ENCODE data around the gene RABL6. TPM values are rescaled to one million over a fixed set of nuclear protein-coding genes. Genes with fewer than 3 reads are reported as not detected.
"Not testable (repeated sequence)": the region's sequence is repeated elsewhere in the genome, so short reads cannot be mapped to it uniquely, and the experiment has no call there.

The RABL6 gene
- polyA plus RNA-seq, 1 experiment: 35.4 TPM

- DNase-seq (ENCODE audit: low read depth, low spot score): no peak
- Histone ChIP-seq H3K4me3 (ENCODE audit: low read depth, low read length) (no peak overlapping the region), H3K27me3 (ENCODE audit: control insufficient read depth, insufficient read depth, low read length) (peaks cover 3% of the 10 kb centered on the region), H3K9me3 (ENCODE audit: control insufficient read depth, insufficient read depth, low read length) (no peaks in the 10 kb centered on the region; the same call in 1 of the 2 replicates), H3K27ac (ENCODE audit: low read depth, low read length) (peak overlapping the region; percentile 31)
- POLR2A ChIA-PET: interaction anchor here (0.8 to 0.9 kb wide), 3 partner anchors 16 to 205 kb away, joined by 3 to 4 read pairs (median 3); partner anchors contain the start of genes EDF1, FBXW5 and MAN1B1
- CTCF ChIA-PET: interaction anchor here (0.5 to 0.9 kb wide), 2 partner anchors 9 to 66 kb away, joined by 3 to 4 read pairs; no protein-coding TSS in a partner anchor
- TF ChIP-seq, protein P1, sequence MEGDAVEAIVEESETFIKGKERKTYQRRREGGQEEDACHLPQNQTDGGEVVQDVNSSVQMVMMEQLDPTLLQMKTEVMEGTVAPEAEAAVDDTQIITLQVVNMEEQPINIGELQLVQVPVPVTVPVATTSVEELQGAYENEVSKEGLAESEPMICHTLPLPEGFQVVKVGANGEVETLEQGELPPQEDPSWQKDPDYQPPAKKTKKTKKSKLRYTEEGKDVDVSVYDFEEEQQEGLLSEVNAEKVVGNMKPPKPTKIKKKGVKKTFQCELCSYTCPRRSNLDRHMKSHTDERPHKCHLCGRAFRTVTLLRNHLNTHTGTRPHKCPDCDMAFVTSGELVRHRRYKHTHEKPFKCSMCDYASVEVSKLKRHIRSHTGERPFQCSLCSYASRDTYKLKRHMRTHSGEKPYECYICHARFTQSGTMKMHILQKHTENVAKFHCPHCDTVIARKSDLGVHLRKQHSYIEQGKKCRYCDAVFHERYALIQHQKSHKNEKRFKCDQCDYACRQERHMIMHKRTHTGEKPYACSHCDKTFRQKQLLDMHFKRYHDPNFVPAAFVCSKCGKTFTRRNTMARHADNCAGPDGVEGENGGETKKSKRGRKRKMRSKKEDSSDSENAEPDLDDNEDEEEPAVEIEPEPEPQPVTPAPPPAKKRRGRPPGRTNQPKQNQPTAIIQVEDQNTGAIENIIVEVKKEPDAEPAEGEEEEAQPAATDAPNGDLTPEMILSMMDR (IDR thresholded peaks at IDR 0.05; ENCODE audit: low read depth, low read length): no peak
Observed at GRCh38 chr9:136881691-136882108, 74.0 kb downstream of the RABL6 start.

- H3K27ac ChIP-seq (ENCODE audit: low read depth, low read length): peak overlapping the region; percentile 31
- CTCF ChIA-PET: interaction anchor here (0.9 kb wide), 1 partner anchor 66 kb away, joined by 3 read pairs; no protein-coding TSS in a partner anchor
- H3K9me3 ChIP-seq (ENCODE audit: control insufficient read depth, insufficient read depth, low read length): no peaks in the 10 kb centered on the region; the same call in 1 of the 2 replicates
- H3K4me3 ChIP-seq (ENCODE audit: low read depth, low read length): peak overlapping the region; percentile 38
- H3K27me3 ChIP-seq (ENCODE audit: control insufficient read depth, insufficient read depth, low read length): no peaks in the 10 kb centered on the region
- POLR2A ChIA-PET: interaction anchor here (0.8 to 0.9 kb wide), 3 partner anchors 16 to 204 kb away, joined by 3 to 4 read pairs (median 3); partner anchors contain the start of genes EDF1, FBXW5 and MAN1B1
- TF ChIP-seq, protein P1 (IDR thresholded peaks at IDR 0.05; ENCODE audit: low read depth, low read length): no peak
- peak; percentile 37 for DNase-seq (ENCODE audit: low read depth, low spot score)
Observed at GRCh38 chr9:136882109-136882946, 74.6 kb downstream of the RABL6 start.

DNA sequence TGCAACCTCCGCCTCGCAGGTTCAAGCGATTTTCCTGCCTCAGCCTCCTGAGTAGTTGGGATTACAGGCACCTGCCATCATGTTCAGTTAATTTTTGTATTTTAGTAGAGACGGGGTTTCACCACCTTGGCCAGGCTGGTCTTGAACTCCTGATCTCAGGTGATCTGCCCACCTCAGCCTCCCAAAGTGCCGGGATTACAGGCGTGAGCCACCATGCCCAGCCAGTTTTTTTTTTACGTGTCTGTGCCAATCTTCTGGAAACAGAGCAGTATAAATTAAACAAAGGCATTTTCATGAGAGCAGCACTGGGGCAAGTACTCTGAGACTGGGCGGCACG, 75.2 kb downstream of the RABL6 start:
- H3K27me3 ChIP-seq (ENCODE audit: control insufficient read depth, insufficient read depth, low read length); POLR2A ChIA-PET; CTCF ChIA-PET; DNase-seq (ENCODE audit: low read depth, low spot score); H3K9me3 ChIP-seq (ENCODE audit: control insufficient read depth, insufficient read depth, low read length); H3K4me3 ChIP-seq (ENCODE audit: low read depth, low read length): not testable (repeated sequence)
- H3K27ac ChIP-seq (ENCODE audit: low read depth, low read length): peak overlapping the region; percentile 31

DNA sequence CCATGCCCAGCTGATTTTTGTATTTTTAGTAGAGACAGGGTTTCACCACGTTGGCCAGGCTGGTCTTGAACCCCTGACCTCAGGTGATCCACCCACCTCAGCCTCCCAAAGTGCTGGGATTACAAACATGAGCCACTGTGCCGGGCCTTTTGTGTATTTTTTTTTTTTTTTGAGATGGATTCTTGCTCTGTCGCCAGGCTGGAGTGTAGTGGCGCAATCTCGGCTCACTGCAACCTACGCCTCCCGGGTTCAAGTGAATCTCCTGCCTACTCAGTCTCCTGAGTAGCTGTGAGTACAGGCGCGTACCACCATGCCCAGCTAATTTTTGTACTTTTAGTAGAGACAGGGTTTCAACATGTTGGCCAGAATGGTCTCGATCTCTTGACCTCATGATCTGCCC, 75.9 kb downstream of the RABL6 start:
- not testable (repeated sequence) for H3K27me3 ChIP-seq (ENCODE audit: control insufficient read depth, insufficient read depth, low read length); H3K4me3 ChIP-seq (ENCODE audit: low read depth, low read length); H3K9me3 ChIP-seq (ENCODE audit: control insufficient read depth, insufficient read depth, low read length); DNase-seq (ENCODE audit: low read depth, low spot score); H3K27ac ChIP-seq (ENCODE audit: low read depth, low read length)
- ChIA-PET CTCF (interaction anchor here (0.7 kb wide), 1 partner anchor 101 kb away, joined by 3 read pairs; no protein-coding TSS in a partner anchor), POLR2A (interaction anchor here (0.7 kb wide), 1 partner anchor 305 kb away, joined by 4 read pairs; no protein-coding TSS in a partner anchor)

GRCh38 chr9:136885950-136886578, 78.3 kb downstream of the RABL6 start, which contains the start of gene TRAF2:
Gene TRAF2, plus strand, starts transcription at chr9:136886516. Its CDS starts 12,225 bp downstream, at chr9:136898741.
- Histone ChIP-seq H3K27me3 (ENCODE audit: control insufficient read depth, insufficient read depth, low read length) (no peaks in the 10 kb centered on the region), H3K4me3 (ENCODE audit: low read depth, low read length) (peak within 1 kb of the TSS; percentile 76), H3K9me3 (ENCODE audit: control insufficient read depth, insufficient read depth, low read length) (no peaks in the 10 kb centered on the region; the same call in 1 of the 2 replicates), H3K27ac (ENCODE audit: low read depth, low read length) (no peak within 1 kb of the TSS)
- peak; percentile 99 for DNase-seq (ENCODE audit: low read depth, low spot score)
- ChIA-PET POLR2A (interaction anchor here (0.6 kb wide), 1 partner anchor 160 kb away, joined by 3 read pairs; no protein-coding TSS in a partner anchor), CTCF (interaction anchor here (0.7 kb wide), 1 partner anchor 58 kb away, joined by 3 read pairs; the partner anchor contains the start of gene FBXW5)
- TF ChIP-seq, protein P1 (IDR thresholded peaks at IDR 0.05; ENCODE audit: low read depth, low read length): no peak
